GM21576 (cell line): ENCODE results near the gene LRRC37B.
"Not testable (repeated sequence)": the region's sequence is repeated elsewhere in the genome, so short reads cannot be mapped to it uniquely, and the experiment has no call there.

Source experiments
- ATAC-seq: cut with Tn5 transposase; IDR thresholded peaks from one replicate; pipeline ENCODE4 v1.9.1; 2021; ENCODE audit warnings: mild to moderate bottlenecking, moderate library complexity; ENCODE audit not compliant: unreplicated experiment

Gene LRRC37B

GRCh38 chr17:32084942-32085829 is 78.0 kb downstream of the LRRC37B start:
- ATAC-seq: not testable (repeated sequence)

- not testable (repeated sequence) for ATAC-seq
These were observed 79.7 kb downstream of the LRRC37B start for GRCh38 chr17:32086833-32087232.

GRCh38 chr17:32092062-32092461 is 84.9 kb downstream of the LRRC37B start:
- ATAC-seq: not testable (repeated sequence)

- no peak for ATAC-seq
These were observed 92.5 kb downstream of the LRRC37B start for GRCh38 chr17:32099686-32100085.

GRCh38 chr17:32100323-32100722 is 93.1 kb downstream of the LRRC37B start:
- ATAC-seq: not testable (repeated sequence)

GRCh38 chr17:32100971-32101631 is 93.9 kb downstream of the LRRC37B start:
- ATAC-seq: no peak

- no peak for ATAC-seq
These were observed 95.0 kb downstream of the LRRC37B start for GRCh38 chr17:32102172-32102571.

- ATAC-seq: no peak
These were observed 95.5 kb downstream of the LRRC37B start for GRCh38 chr17:32102646-32103186.
